ENCODE results near the gene IGF2R. TPM values are rescaled to one million over a fixed set of nuclear protein-coding genes. Genes with fewer than 3 reads are reported as not detected.

IGF2R gene
- total RNA-seq, 4 donors from 2014 or later, result 56.6 to 134 (median 108) TPM

GRCh38 chr6:159981403-159982245, 12.7 kb downstream of the IGF2R start:
- peak overlapping the region; percentile 81 to 97 (median 92) for H3K27ac ChIP-seq
- H3K4me1 ChIP-seq, result peaks cover 92 to 93% of the 10 kb centered on the region in 2 donors
- no peak for DNase-seq
- ATAC-seq, result peak; percentile 31 to 37
- H3K27me3 ChIP-seq, result no peaks in the 10 kb centered on the region
- peak overlapping the region in 3 of 4 donors; percentile 8 to 22 (median 19) for H3K4me3 ChIP-seq
- no peaks in the 10 kb centered on the region for H3K9me3 ChIP-seq
- in situ Hi-C loops (cut with MboI; ENCODE audit: low sequenced_read_pairs in 4 of 4) (loop anchor here in 1 of 4 donors (10.0 kb wide), 1 partner anchor 53 kb away; no protein-coding TSS in a partner anchor), intact Hi-C loops (cut with DNase I; ENCODE audit: low total_unique reads) (loop anchor here (5.0 kb wide), 1 partner anchor 296 kb away; no protein-coding TSS in a partner anchor)
- peak; percentile 16 to 41 for TF ChIP-seq POLR2A (IDR thresholded peaks at IDR 0.05)
- TF ChIP-seq CTCF (IDR thresholded peaks at IDR 0.05 in 4 of 5, conservative IDR thresholded peaks at IDR 0.05 in 1 of 5), result no peak
- H3K36me3 ChIP-seq, result no peaks in the 10 kb centered on the region

- H3K4me3 ChIP-seq, result no peak overlapping the region
- DNase-seq, result no peak
- TF ChIP-seq POLR2A (IDR thresholded peaks at IDR 0.05) (no peak), CTCF (IDR thresholded peaks at IDR 0.05 in 4 of 5, conservative IDR thresholded peaks at IDR 0.05 in 1 of 5) (no peak)
- intact Hi-C loops (cut with DNase I; ENCODE audit: low total_unique reads), result loop anchor here (5.0 kb wide), 1 partner anchor 294 kb away; no protein-coding TSS in a partner anchor
- H3K9me3 ChIP-seq, result no peaks in the 10 kb centered on the region
- no peaks in the 10 kb centered on the region for H3K36me3 ChIP-seq
- no peaks in the 10 kb centered on the region for H3K27me3 ChIP-seq
- H3K27ac ChIP-seq, result peak overlapping the region; percentile 81 to 97 (median 92)
- peaks cover 88 to 89% of the 10 kb centered on the region in 2 donors for H3K4me1 ChIP-seq
- no peak for ATAC-seq
- in situ Hi-C loops (cut with MboI; ENCODE audit: low sequenced_read_pairs in 4 of 4), result loop anchor here in 1 of 4 donors (10.0 kb wide), 1 partner anchor 52 kb away; no protein-coding TSS in a partner anchor
Observed at GRCh38 chr6:159982731-159983506, 14.0 kb downstream of the IGF2R start.

- H3K9me3 ChIP-seq, result no peaks in the 10 kb centered on the region
- in situ Hi-C loops (cut with MboI; ENCODE audit: low sequenced_read_pairs in 4 of 4), result loop anchor here in 1 of 4 donors (10.0 kb wide), 1 partner anchor 51 kb away; no protein-coding TSS in a partner anchor
- no peaks in the 10 kb centered on the region for H3K36me3 ChIP-seq
- H3K4me1 ChIP-seq, result peaks cover 86 to 88% of the 10 kb centered on the region in 2 donors
- TF ChIP-seq CTCF (IDR thresholded peaks at IDR 0.05 in 4 of 5, conservative IDR thresholded peaks at IDR 0.05 in 1 of 5) (no peak), POLR2A (IDR thresholded peaks at IDR 0.05) (no peak)
- no peak for DNase-seq
- peak overlapping the region; percentile 81 to 97 (median 92) for H3K27ac ChIP-seq
- intact Hi-C loops (cut with DNase I; ENCODE audit: low total_unique reads), result loop anchor here (5.0 kb wide), 1 partner anchor 294 kb away; no protein-coding TSS in a partner anchor
- no peaks in the 10 kb centered on the region for H3K27me3 ChIP-seq
- no peak for ATAC-seq
- no peak overlapping the region for H3K4me3 ChIP-seq
Observed at GRCh38 chr6:159983641-159984080, 14.8 kb downstream of the IGF2R start.

GRCh38 chr6:159984268-159984786, 15.4 kb downstream of the IGF2R start:
- no peak overlapping the region for H3K4me3 ChIP-seq
- no peaks in the 10 kb centered on the region for H3K27me3 ChIP-seq
- no peak for ATAC-seq
- no peaks in the 10 kb centered on the region for H3K9me3 ChIP-seq
- DNase-seq, result no peak
- intact Hi-C loops (cut with DNase I; ENCODE audit: low total_unique reads) (loop anchor here (5.0 kb wide), 1 partner anchor 293 kb away; no protein-coding TSS in a partner anchor), in situ Hi-C loops (cut with MboI; ENCODE audit: low sequenced_read_pairs in 4 of 4) (loop anchor here in 1 of 4 donors (10.0 kb wide), 1 partner anchor 50 kb away; no protein-coding TSS in a partner anchor)
- peak overlapping the region; percentile 16 to 97 (median 59) for H3K27ac ChIP-seq
- no peaks in the 10 kb centered on the region for H3K36me3 ChIP-seq
- TF ChIP-seq CTCF (IDR thresholded peaks at IDR 0.05 in 4 of 5, conservative IDR thresholded peaks at IDR 0.05 in 1 of 5), result no peak
- TF ChIP-seq POLR2A (IDR thresholded peaks at IDR 0.05), result no peak
- H3K4me1 ChIP-seq, result peaks cover 86 to 88% of the 10 kb centered on the region in 2 donors

Data from gastrocnemius medialis (tissue), 4 donors.